HCT116 (cell line): Measurements from ENCODE around the gene TM9SF4. TPM values are rescaled to one million over a fixed set of nuclear protein-coding genes. Genes with fewer than 3 reads are reported as not detected.
A peak's percentile ranks its signal among the peaks of the same experiment; 100 is the strongest.

ENCODE experiments used
- ATAC-seq: fragments of 200-7000 bp; cut with Tn5 transposase; 2 replicates; pipeline ENCODE4 v1.9.1; 2020; ENCODE audit warnings: mild to moderate bottlenecking, moderate library complexity
- BruUV-seq: library from RNA; stranded (reverse); fragments of 400-500 nt; replicated peaks from 2 replicates; lab custom pipeline; 2021; lab: Mats Ljungman, UMichigan
- CTCF ChIA-PET: fragments of 300-600 bp; sonication (Branson Sonifier 250); formaldehyde crosslinking; loops from one replicate; lab custom pipeline; 2021; ENCODE audit warnings: antibody characterized with exemption; lab: Charles Lee
- POLR2A ChIA-PET: fragments of 300-600, 350-600 bp; sonication (Branson Sonifier 250); formaldehyde crosslinking; loops from one replicate; lab custom pipeline; 2021; ENCODE audit warnings: antibody characterized with exemption; lab: Charles Lee
- RAD21 ChIA-PET, 2 experiments: fragments of 300-600 bp; sonication (Branson Sonifier 250); formaldehyde crosslinking; loops; one replicate each; lab custom pipeline; 2023; ENCODE audit warnings: low total read pairs in 2 of 2; ENCODE audit not compliant: uncharacterized antibody in 2 of 2, unreplicated experiment in 2 of 2, low non-redundant PET in 1 of 2; lab: Charles Lee
- DNase-seq: peaks from one replicate; pipeline ENCODE4 v3.0.0-alpha.2; 2010; ENCODE audit warnings: low read depth, low spot score
- H2AFZ ChIP-seq: fragments of 200-600 bp; shearing (Covaris generic), sonication (generic); 2 replicates; pipeline ENCODE4 v1.6.1; 2017; ENCODE audit warnings: low read depth, mixed run types, mixed read lengths, antibody characterized with exemption, low read length; ENCODE audit not compliant: poor library complexity, severe bottlenecking
- H3K27ac ChIP-seq: 2 replicates; pipeline ENCODE4 v1.5.1; 2012; ENCODE audit warnings: low read depth, low read length
- H3K27me3 ChIP-seq: fragments of 200-600 bp; sonication (generic); 2 replicates; pipeline ENCODE4 v1.6.1; 2016; ENCODE audit warnings: mixed run types, low read length, mixed read lengths; ENCODE audit not compliant: insufficient read depth
- H3K36me3 ChIP-seq, 2 experiments: fragments of 200-500 bp in 1 of 2; fragments of 200-600 bp in 1 of 2; sonication (Bioruptor generic) in 1 of 2; sonication (generic) in 1 of 2; 2 replicates each; pipeline versions ENCODE4 v1.5.1 to v1.6.1; 2014 to 2016; ENCODE audit warnings: low read length in 2 of 2, inconsistent platforms in 1 of 2, mixed read lengths in 1 of 2, mixed run types in 1 of 2; ENCODE audit not compliant: insufficient read depth in 2 of 2, control insufficient read depth in 1 of 2
- H3K4me1 ChIP-seq, 2 experiments: fragments of 200-600 bp in 1 of 2; sonication (generic) in 1 of 2; 2 replicates each; pipeline versions ENCODE4 v1.5.1 to v1.6.1; 2012 to 2017; ENCODE audit warnings: low read length in 2 of 2, inconsistent platforms in 1 of 2, mild to moderate bottlenecking in 1 of 2, mixed read lengths in 1 of 2, mixed run types in 1 of 2, moderate library complexity in 1 of 2; ENCODE audit not compliant: insufficient read depth in 2 of 2, control insufficient read depth in 1 of 2
- H3K4me2 ChIP-seq: fragments of 200-600 bp; sonication (generic); 2 replicates; pipeline ENCODE4 v1.6.1; 2017; ENCODE audit warnings: mixed run types, low read length, mixed read lengths
- H3K4me3 ChIP-seq, 2 experiments: fragments of 200-600 bp in 1 of 2; sonication (generic) in 1 of 2; replicated peaks in 1 of 2; 2 replicates each; pipeline ENCODE4 v1.5.1; 2011 to 2016; ENCODE audit warnings: low read length in 2 of 2, control low read depth in 1 of 2, low read depth in 1 of 2, mild to moderate bottlenecking in 1 of 2, mixed read lengths in 1 of 2, mixed run types in 1 of 2
- H3K79me2 ChIP-seq: fragments of 200-600 bp; sonication (generic); 2 replicates; pipeline ENCODE4 v1.6.1; 2017; ENCODE audit warnings: mild to moderate bottlenecking, mixed run types, low read length, moderate library complexity, mixed read lengths; ENCODE audit not compliant: insufficient read depth
- H3K9ac ChIP-seq: fragments of 200-600 bp; sonication (generic); 2 replicates; pipeline ENCODE4 v1.6.1; 2016; ENCODE audit warnings: low read length, mixed read lengths
- H3K9me2 ChIP-seq: fragments of 200-600 bp; sonication (generic), shearing (Covaris generic); 2 replicates; pipeline ENCODE4 v1.6.1; 2017; ENCODE audit warnings: mixed run types, mild to moderate bottlenecking, moderate library complexity; ENCODE audit not compliant: insufficient read depth
- H3K9me3 ChIP-seq, 2 experiments: fragments of 200-500 bp in 1 of 2; fragments of 200-600 bp in 1 of 2; sonication (Bioruptor generic) in 1 of 2; sonication (generic) in 1 of 2; 2 replicates each; pipeline ENCODE4 v1.6.1; 2014 to 2017; ENCODE audit warnings: low read length in 2 of 2, mixed read lengths in 2 of 2, inconsistent platforms in 1 of 2, low read depth in 1 of 2, mild to moderate bottlenecking in 1 of 2, mixed run types in 1 of 2, moderate library complexity in 1 of 2; ENCODE audit not compliant: control insufficient read depth in 1 of 2, insufficient read depth in 1 of 2
- H4K20me1 ChIP-seq: fragments of 200-600 bp; sonication (generic), shearing (Covaris generic); 2 replicates; pipeline ENCODE4 v1.6.1; 2017; ENCODE audit warnings: mixed run types, mild to moderate bottlenecking, moderate library complexity; ENCODE audit not compliant: insufficient read depth
- CTCF ChIP-seq, 3 experiments: fragments of 200-600 bp in 1 of 3; sonication (generic) in 1 of 3; IDR thresholded peaks in 2 of 3; conservative IDR thresholded peaks in 1 of 3; 2 replicates each; pipeline ENCODE4 v1.5.1; 2012 to 2017; ENCODE audit warnings: low read depth in 2 of 3, low read length in 2 of 3, antibody characterized with exemption in 1 of 3, borderline replicate concordance in 1 of 3, control low read depth in 1 of 3, mild to moderate bottlenecking in 1 of 3, mixed read lengths in 1 of 3, mixed run types in 1 of 3, moderate library complexity in 1 of 3; ENCODE audit not compliant: insufficient read depth in 1 of 3
- EGR1 ChIP-seq: IDR thresholded peaks from 2 replicates; pipeline ENCODE4 v1.6.1; 2012; ENCODE audit warnings: low read depth
- EZH2phosphoT487 ChIP-seq: fragments of 200-600 bp; IDR thresholded peaks from 2 replicates; pipeline ENCODE4 v1.6.1; 2018; ENCODE audit warnings: antibody characterized with exemption, borderline replicate concordance
- MAX ChIP-seq: IDR thresholded peaks from 2 replicates; pipeline ENCODE4 v1.6.1; 2012
- POLR2AphosphoS5 ChIP-seq: IDR thresholded peaks from 2 replicates; pipeline ENCODE4 v1.6.1; 2011; ENCODE audit warnings: mild to moderate bottlenecking, low read depth, low read length, moderate library complexity
- SIN3A ChIP-seq: IDR thresholded peaks from 2 replicates; pipeline ENCODE4 v1.6.1; 2012; ENCODE audit warnings: low read depth
- YY1 ChIP-seq: IDR thresholded peaks from 2 replicates; pipeline ENCODE4 v1.6.1; 2011; ENCODE audit warnings: low read length, low read depth, moderate library complexity, mild to moderate bottlenecking; ENCODE audit not compliant: insufficient replicate concordance; ENCODE audit errors: extremely low read depth
- ZFX ChIP-seq: fragments of 450-650 bp; IDR thresholded peaks from 2 replicates; pipeline ENCODE4 v1.6.1; 2017
- intact Hi-C: fragments of 100-400 bp; cut with micrococcal nuclease; formaldehyde crosslinking; loops from 2 replicates; pipeline ENCODE4 v1.10.0; 2022
- total RNA-seq: library from RNA; stranded (reverse); gene quantifications from one replicate; pipeline ENCODE4 v1.2.1, GENCODE V29; 2021; ENCODE audit not compliant: unreplicated experiment

Gene TM9SF4
- total RNA-seq, 1 experiment from 2014 or later: 51.2 TPM

GRCh38 chr20:32207626-32208498, 98.3 kb downstream of the TM9SF4 start, which contains the start of the genes PLAGL2 and POFUT1:
Gene PLAGL2, minus strand, starts transcription at chr20:32207743. Its CDS starts 5,565 bp downstream, at chr20:32202178.
Gene POFUT1, plus strand, starts transcription at chr20:32207880. Its CDS starts 62 bp downstream, at chr20:32207942.
- CTCF ChIA-PET: no interaction called here
- peaks cover 85% of the 10 kb centered on the region for H3K79me2 ChIP-seq
- H3K4me1 ChIP-seq: peaks cover 6 to 27% of the 10 kb centered on the region in 2 experiments; a peak in 3 of 4 replicates
- peak within 1 kb of the TSS; percentile 99 for H3K9ac ChIP-seq
- H3K27me3 ChIP-seq: no peaks in the 10 kb centered on the region
- no peaks in the 10 kb centered on the region for H3K9me2 ChIP-seq
- peak within 1 kb of the TSS; percentile 90 for H3K4me2 ChIP-seq
- TF ChIP-seq EGR1 (peak; percentile 72), MAX (peak; percentile 64), ZFX (peak; percentile 92), SIN3A (0 out of 2 replicates have a peak, but pooled peaks have one; percentile 42), YY1 (peak; percentile 84), CTCF (IDR thresholded peaks at IDR 0.05 in 2 of 3, conservative IDR thresholded peaks at IDR 0.05 in 1 of 3; ENCODE audit: borderline replicate concordance in 1 of 3, insufficient read depth in 1 of 3, low read depth in 2 of 3, low read length in 2 of 3) (no peak), POLR2AphosphoS5 (peak; percentile 94), EZH2phosphoT487 (no peak)
- TF ChIP-seq, all 23 proteins: peak for 6
- intact Hi-C loops: loop anchor here (5.0 kb wide), 1 partner anchor 444 kb away; no protein-coding TSS in a partner anchor
- Histone ChIP-seq H2AFZ (peak within 1 kb of the TSS; percentile 56), H3K36me3 (peaks cover 17 to 29% of the 10 kb centered on the region in 2 experiments; a peak in 3 of 4 replicates), H3K9me3 (no peaks in the 10 kb centered on the region), H4K20me1 (peaks cover 8% of the 10 kb centered on the region; the same call in 1 of the 2 replicates), H3K27ac (peak within 1 kb of the TSS; percentile 89), H3K4me3 (peak within 1 kb of the TSS; percentile 68 to 100)
- POLR2A ChIA-PET: no interaction called here
- RAD21 ChIA-PET: no interaction called here
- ATAC-seq (peak; percentile 99), DNase-seq (peak; percentile 61)
- BruUV-seq: TSS peak; percentile 68
